Measurements from ENCODE around the gene ZSCAN31.
"Not testable (repeated sequence)": the region's sequence is repeated elsewhere in the genome, so short reads cannot be mapped to it uniquely, and the experiment has no call there.

The ZSCAN31 gene

DNA sequence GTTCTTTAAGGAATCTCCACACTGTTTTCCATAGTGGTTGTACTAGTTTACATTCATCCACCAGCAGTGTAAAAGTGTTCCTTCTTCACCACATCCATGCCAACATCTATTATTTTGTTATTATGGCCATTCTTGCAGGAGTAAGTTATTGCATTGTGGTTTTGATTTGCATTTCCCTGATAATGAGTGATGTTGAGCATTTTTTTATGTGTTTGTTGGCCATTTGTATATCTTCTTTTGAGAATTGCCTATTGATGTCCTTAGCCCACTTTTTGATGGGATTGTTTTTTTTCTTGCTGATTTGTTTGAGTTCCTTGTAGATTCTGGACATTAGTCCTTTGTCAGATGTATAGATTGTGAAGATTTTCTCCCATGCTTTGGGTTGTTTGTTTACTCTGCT, 29.6 kb downstream of the ZSCAN31 start:
- not testable (repeated sequence) for H3K4me3 ChIP-seq (ENCODE audit: low read length); H3K27me3 ChIP-seq (ENCODE audit: control insufficient read depth, insufficient read depth, low read length); H3K9me3 ChIP-seq (replicated peaks; ENCODE audit: low read length); H3K36me3 ChIP-seq (ENCODE audit: insufficient read depth, low read length); H3K4me1 ChIP-seq (ENCODE audit: control insufficient read depth, insufficient read depth, low read length); H3K4me2 ChIP-seq (ENCODE audit: low read length); H3K9ac ChIP-seq (ENCODE audit: low read depth, low read length)

DNA sequence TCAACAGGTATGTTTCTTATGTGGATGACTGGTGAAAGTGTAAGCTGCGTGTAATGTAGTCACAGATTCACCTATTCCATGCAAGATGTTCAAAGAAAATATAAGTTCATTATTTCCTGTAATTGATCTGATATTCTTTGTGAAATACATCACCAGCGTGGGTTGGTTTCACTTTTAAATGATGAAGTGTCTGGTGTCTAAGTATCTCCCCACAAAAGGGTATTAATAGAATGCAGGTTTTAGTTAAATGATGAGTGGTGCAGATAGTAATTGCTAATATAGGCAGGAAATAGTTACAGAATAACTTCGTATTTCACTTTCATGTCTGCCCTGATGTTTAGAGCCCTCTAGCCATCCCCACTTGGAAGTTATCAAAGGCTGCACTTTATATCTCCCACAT, 32.4 kb downstream of the ZSCAN31 start:
- H3K4me1 ChIP-seq (ENCODE audit: control insufficient read depth, insufficient read depth, low read length), result no peaks in the 10 kb centered on the region
- no peak overlapping the region for H3K4me2 ChIP-seq (ENCODE audit: low read length)
- H3K4me3 ChIP-seq (ENCODE audit: low read length), result no peak overlapping the region
- no peak overlapping the region for H3K9ac ChIP-seq (ENCODE audit: low read depth, low read length)
- H3K9me3 ChIP-seq (replicated peaks; ENCODE audit: low read length), result no peaks in the 10 kb centered on the region
- peaks cover 8% of the 10 kb centered on the region for H3K36me3 ChIP-seq (ENCODE audit: insufficient read depth, low read length)
- no peaks in the 10 kb centered on the region for H3K27me3 ChIP-seq (ENCODE audit: control insufficient read depth, insufficient read depth, low read length)

DNA sequence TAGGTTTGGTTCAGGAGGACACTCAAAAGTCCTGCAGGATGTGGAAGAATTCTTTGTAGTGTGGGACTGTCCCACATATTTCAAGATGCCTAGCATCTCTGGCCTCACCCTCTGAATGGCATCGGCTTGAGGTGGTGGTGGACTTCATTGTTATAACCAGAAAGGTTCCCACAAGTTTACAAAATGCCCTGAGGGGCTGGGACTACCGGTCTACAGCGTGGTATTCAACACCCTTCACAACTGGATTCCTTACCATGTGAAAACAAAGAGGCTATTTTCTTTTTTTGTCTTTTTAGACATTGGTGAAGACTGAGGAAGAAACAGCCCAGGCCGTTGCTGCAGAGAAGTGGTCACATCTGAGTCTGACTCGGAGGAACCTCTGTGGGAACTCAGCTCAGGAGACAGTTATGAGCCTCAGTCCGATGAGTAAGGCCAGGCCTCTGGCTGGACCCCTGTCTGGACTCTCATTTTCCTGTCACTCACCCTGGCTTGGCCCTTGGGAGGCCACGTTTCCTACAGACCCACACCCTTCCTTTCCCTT, 39.4 kb downstream of the ZSCAN31 start:
- Histone ChIP-seq H3K9me3 (replicated peaks; ENCODE audit: low read length) (no peaks in the 10 kb centered on the region), H3K9ac (ENCODE audit: low read depth, low read length) (no peak overlapping the region), H3K4me1 (ENCODE audit: control insufficient read depth, insufficient read depth, low read length) (no peaks in the 10 kb centered on the region), H3K4me3 (ENCODE audit: low read length) (no peak overlapping the region), H3K4me2 (ENCODE audit: low read length) (no peak overlapping the region), H3K27me3 (ENCODE audit: control insufficient read depth, insufficient read depth, low read length) (no peaks in the 10 kb centered on the region), H3K36me3 (ENCODE audit: insufficient read depth, low read length) (peaks cover 13% of the 10 kb centered on the region)

DNA sequence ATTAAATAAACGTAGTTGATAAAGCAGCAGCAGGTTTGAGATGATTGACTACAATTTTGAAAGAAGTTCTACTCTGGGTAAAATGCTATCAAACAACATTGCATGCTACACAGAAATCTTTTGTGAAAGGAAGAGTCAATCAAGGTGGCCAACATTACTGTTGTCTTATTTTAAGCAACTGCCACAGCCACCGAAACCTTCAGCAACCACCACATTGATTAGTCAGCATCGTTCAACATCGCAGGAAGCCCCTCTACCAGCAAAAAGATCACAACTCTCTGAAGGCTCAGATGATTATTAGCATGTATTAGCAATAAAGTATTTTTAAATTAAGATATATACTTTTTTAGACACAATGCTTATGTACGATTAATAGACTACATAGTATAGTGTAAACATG, 40.6 kb downstream of the ZSCAN31 start:
- no peak overlapping the region for H3K9ac ChIP-seq (ENCODE audit: low read depth, low read length)
- H3K9me3 ChIP-seq (replicated peaks; ENCODE audit: low read length), result no peaks in the 10 kb centered on the region
- H3K4me1 ChIP-seq (ENCODE audit: control insufficient read depth, insufficient read depth, low read length), result no peaks in the 10 kb centered on the region
- H3K27me3 ChIP-seq (ENCODE audit: control insufficient read depth, insufficient read depth, low read length), result no peaks in the 10 kb centered on the region
- no peak overlapping the region for H3K4me2 ChIP-seq (ENCODE audit: low read length)
- H3K36me3 ChIP-seq (ENCODE audit: insufficient read depth, low read length), result peaks cover 5% of the 10 kb centered on the region
- no peak overlapping the region for H3K4me3 ChIP-seq (ENCODE audit: low read length)

DNA sequence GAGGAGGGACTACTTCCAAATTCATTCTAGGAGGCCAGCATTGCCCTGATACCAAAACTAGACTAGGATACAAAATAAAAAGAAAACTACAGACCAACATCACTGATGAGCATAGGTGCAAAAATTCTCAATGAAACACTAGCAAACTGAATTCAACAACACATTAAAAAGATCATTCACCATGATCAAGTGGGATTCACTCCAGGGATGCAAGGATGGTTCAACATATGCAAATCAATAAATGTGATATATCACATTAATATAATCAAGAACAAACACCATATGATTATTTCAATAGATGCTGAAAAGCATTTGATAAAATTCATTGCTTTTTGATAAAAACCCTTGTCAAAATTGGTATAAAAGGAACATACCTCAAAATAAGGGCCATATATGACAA, 44.4 kb downstream of the ZSCAN31 start:
- no peak overlapping the region for H3K4me2 ChIP-seq (ENCODE audit: low read length)
- no peaks in the 10 kb centered on the region for H3K9me3 ChIP-seq (replicated peaks; ENCODE audit: low read length)
- no peaks in the 10 kb centered on the region for H3K27me3 ChIP-seq (ENCODE audit: control insufficient read depth, insufficient read depth, low read length)
- H3K9ac ChIP-seq (ENCODE audit: low read depth, low read length), result no peak overlapping the region
- H3K4me1 ChIP-seq (ENCODE audit: control insufficient read depth, insufficient read depth, low read length), result no peaks in the 10 kb centered on the region
- peaks cover 24% of the 10 kb centered on the region for H3K36me3 ChIP-seq (ENCODE audit: insufficient read depth, low read length)
- H3K4me3 ChIP-seq (ENCODE audit: low read length), result no peak overlapping the region

DNA sequence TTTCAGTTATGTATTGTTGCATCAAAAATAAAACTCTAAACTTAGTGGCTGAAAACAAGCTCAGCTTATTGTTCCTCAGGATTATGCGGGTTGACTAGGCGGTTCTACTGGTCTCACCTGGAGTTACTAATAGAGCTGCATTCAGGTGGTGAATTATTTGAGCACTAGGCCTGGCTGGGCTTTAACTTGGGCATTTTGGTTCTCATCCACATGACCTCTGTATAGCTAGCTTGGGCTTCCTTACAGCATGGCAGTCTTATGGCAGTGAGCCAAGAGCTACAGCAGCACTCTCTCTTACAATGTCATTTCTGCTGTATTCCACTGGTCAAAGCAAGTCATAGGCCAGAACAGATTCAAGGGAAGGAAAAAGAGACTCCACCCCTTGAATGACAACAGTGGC, 53.0 kb downstream of the ZSCAN31 start:
- Histone ChIP-seq H3K9me3 (replicated peaks; ENCODE audit: low read length) (no peaks in the 10 kb centered on the region), H3K4me3 (ENCODE audit: low read length) (no peak overlapping the region), H3K4me1 (ENCODE audit: control insufficient read depth, insufficient read depth, low read length) (peaks cover 7% of the 10 kb centered on the region), H3K4me2 (ENCODE audit: low read length) (no peak overlapping the region), H3K9ac (ENCODE audit: low read depth, low read length) (no peak overlapping the region), H3K36me3 (ENCODE audit: insufficient read depth, low read length) (peaks cover 34% of the 10 kb centered on the region), H3K27me3 (ENCODE audit: control insufficient read depth, insufficient read depth, low read length) (no peaks in the 10 kb centered on the region)

DNA sequence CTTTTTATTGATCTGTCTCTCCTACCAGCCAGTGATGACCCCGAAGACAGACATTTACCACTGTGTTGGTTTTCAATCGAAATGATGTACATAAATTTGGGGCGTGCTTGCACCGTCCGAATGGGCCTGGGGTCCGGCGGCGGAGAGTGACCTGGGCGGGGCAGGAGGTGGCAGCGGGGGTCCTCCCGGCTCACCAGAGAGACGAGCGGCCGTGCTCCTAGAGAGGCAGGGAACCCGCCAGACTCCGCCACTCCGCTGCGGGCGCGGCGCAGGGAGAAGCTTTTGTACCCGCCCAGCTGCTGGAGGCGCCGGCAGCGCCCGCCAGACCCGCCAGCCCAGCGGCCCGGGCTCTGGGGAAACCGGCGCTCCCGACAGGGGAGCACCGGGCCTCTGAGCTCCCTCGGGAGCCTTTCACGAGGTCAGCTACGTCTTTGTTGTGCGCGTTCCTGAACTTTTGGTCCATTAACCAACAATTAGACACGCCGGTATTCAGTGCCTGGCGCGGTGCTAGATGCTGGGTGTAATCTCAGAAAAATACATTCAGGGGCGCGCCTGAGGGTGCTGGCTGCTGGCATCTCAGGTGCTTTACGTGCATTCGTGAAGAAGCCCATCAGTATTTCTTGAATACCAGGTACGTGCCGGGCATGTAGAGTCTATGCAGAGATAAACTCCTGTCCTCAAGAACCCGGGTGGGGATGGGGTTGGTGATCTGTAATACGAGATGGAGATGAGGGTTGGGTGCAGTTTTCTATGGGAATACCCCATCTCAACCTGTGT, 54.5 kb downstream of the ZSCAN31 start, which contains the start of gene PGBD1:
TSS of gene PGBD1 (plus strand) at position 285 of the 777 bp plus-strand sequence. CDS start 2,242 bp downstream, outside the sequence.
- H3K4me3 ChIP-seq (ENCODE audit: low read length), result peak within 1 kb of the TSS; percentile 86
- H3K36me3 ChIP-seq (ENCODE audit: insufficient read depth, low read length), result peaks cover 30% of the 10 kb centered on the region
- peaks cover 7% of the 10 kb centered on the region for H3K4me1 ChIP-seq (ENCODE audit: control insufficient read depth, insufficient read depth, low read length)
- peak within 1 kb of the TSS; percentile 78 for H3K4me2 ChIP-seq (ENCODE audit: low read length)
- peak within 1 kb of the TSS; percentile 89 for H3K9ac ChIP-seq (ENCODE audit: low read depth, low read length)
- H3K27me3 ChIP-seq (ENCODE audit: control insufficient read depth, insufficient read depth, low read length), result no peaks in the 10 kb centered on the region
- H3K9me3 ChIP-seq (replicated peaks; ENCODE audit: low read length), result no peaks in the 10 kb centered on the region

DNA sequence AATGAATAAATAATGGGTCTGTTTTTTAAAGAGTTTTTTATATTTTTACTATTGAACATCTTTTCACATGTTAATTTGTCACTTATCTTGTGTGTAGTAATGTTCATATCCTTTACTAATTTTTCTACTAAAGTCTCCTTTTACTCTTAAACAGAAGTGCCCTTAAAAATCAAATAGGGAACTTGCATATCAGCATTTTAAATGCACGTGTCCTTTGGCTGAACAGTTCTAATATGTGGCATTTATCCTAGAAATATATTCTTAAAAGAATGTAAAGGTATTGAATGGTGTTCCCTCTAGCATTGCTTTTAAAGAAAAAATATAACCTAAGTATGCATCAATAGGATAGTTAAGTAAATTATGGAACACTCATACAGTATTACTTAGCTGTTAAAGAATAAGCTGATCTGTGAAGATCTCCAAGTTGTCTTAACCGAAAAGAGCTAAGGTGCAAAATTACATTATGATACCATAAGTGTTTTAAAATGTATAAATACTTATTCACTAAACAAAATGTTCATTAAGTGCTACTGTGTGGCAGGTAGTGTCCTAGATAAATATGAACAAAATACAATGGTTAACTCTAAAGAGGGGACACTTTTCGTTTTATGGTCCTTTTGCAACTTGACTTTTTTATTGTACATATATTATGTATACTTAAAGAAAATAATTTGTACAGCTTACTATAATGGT, 55.2 kb downstream of the ZSCAN31 start:
- H3K4me2 ChIP-seq (ENCODE audit: low read length), result peak overlapping the region; percentile 78
- H3K36me3 ChIP-seq (ENCODE audit: insufficient read depth, low read length), result peaks cover 34% of the 10 kb centered on the region
- H3K4me1 ChIP-seq (ENCODE audit: control insufficient read depth, insufficient read depth, low read length), result peaks cover 7% of the 10 kb centered on the region
- peak overlapping the region; percentile 86 for H3K4me3 ChIP-seq (ENCODE audit: low read length)
- H3K9ac ChIP-seq (ENCODE audit: low read depth, low read length), result peak overlapping the region; percentile 89
- H3K27me3 ChIP-seq (ENCODE audit: control insufficient read depth, insufficient read depth, low read length), result no peaks in the 10 kb centered on the region
- no peaks in the 10 kb centered on the region for H3K9me3 ChIP-seq (replicated peaks; ENCODE audit: low read length)

DNA sequence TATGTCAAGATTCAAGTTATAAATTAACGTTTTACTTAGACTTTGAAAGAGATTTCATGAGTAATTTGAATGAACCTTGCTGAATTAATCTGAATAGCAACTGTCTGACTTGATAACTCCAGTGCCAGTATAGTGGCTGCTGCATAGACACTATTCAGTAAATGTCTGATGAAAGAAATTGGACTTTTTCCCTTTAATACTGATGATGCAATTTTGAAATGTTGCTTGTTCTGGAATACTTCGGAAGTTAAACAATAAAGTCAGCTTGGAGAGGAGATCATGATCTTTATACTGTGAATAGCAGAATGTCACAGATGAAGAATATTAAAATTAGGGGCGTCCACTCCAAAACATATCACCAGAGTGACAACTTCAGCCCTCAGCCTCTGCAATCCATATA, 58.2 kb downstream of the ZSCAN31 start:
- peaks cover 7% of the 10 kb centered on the region for H3K4me1 ChIP-seq (ENCODE audit: control insufficient read depth, insufficient read depth, low read length)
- H3K36me3 ChIP-seq (ENCODE audit: insufficient read depth, low read length), result peaks cover 42% of the 10 kb centered on the region
- H3K9ac ChIP-seq (ENCODE audit: low read depth, low read length), result no peak overlapping the region
- no peak overlapping the region for H3K4me3 ChIP-seq (ENCODE audit: low read length)
- no peaks in the 10 kb centered on the region for H3K9me3 ChIP-seq (replicated peaks; ENCODE audit: low read length)
- no peak overlapping the region for H3K4me2 ChIP-seq (ENCODE audit: low read length)
- no peaks in the 10 kb centered on the region for H3K27me3 ChIP-seq (ENCODE audit: control insufficient read depth, insufficient read depth, low read length)

DNA sequence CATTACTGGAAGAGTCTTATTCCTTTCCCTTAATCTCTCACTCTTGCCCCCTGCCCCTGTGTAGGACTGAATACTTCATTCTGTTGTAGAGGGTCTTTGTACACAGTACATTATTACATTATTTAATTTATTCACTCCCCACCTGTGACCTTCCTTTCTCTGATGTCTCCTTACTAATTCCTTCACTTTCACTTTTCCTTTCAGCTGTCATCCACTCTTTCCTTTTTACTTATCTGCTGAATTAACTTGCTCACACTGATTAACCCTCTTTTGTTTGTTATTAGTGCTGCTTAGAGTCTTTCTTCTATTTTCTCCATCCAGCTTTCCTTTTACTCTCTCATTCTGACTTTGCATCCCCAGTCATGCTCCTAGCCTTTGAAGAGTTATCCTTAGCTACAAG, 61.1 kb downstream of the ZSCAN31 start:
- peaks cover 52% of the 10 kb centered on the region for H3K36me3 ChIP-seq (ENCODE audit: insufficient read depth, low read length)

More for the DNA sequence above, 61.1 kb downstream of the ZSCAN31 start:
- H3K4me3 ChIP-seq (ENCODE audit: low read length), result no peak overlapping the region
- H3K9me3 ChIP-seq (replicated peaks; ENCODE audit: low read length), result no peaks in the 10 kb centered on the region
- H3K4me2 ChIP-seq (ENCODE audit: low read length), result no peak overlapping the region
- H3K4me1 ChIP-seq (ENCODE audit: control insufficient read depth, insufficient read depth, low read length), result no peaks in the 10 kb centered on the region
- H3K9ac ChIP-seq (ENCODE audit: low read depth, low read length), result no peak overlapping the region
- no peaks in the 10 kb centered on the region for H3K27me3 ChIP-seq (ENCODE audit: control insufficient read depth, insufficient read depth, low read length)

All from skeletal muscle satellite cell (primary cell).